Measurements from ENCODE around the gene UBE2D2.

- TF ChIP-seq CTCF (IDR thresholded peaks at IDR 0.05) = no peak
- TF ChIP-seq EZH2 (IDR thresholded peaks at IDR 0.05; ENCODE audit: borderline replicate concordance, insufficient read depth, low read depth, low read length, poor library complexity, severe bottlenecking) = no peak
Observed at GRCh38 chr5:139642891-139643871, 82.0 kb downstream of the UBE2D2 start.

Data from B cell (primary cell).